HCT116 (cell line): ENCODE data around the gene CAMK2A.

Experiments
- CEBPB ChIP-seq: IDR thresholded peaks from 2 replicates; pipeline ENCODE4 v1.6.1; 2012; ENCODE audit warnings: low read depth
- EGR1 ChIP-seq: IDR thresholded peaks from 2 replicates; pipeline ENCODE4 v1.6.1; 2012; ENCODE audit warnings: low read depth
- EZH2phosphoT487 ChIP-seq: fragments of 200-600 bp; IDR thresholded peaks from 2 replicates; pipeline ENCODE4 v1.6.1; 2018; ENCODE audit warnings: antibody characterized with exemption, borderline replicate concordance
- JUND ChIP-seq: IDR thresholded peaks from 2 replicates; pipeline ENCODE4 v1.6.1; 2012
- SIN3A ChIP-seq: IDR thresholded peaks from 2 replicates; pipeline ENCODE4 v1.6.1; 2012; ENCODE audit warnings: low read depth
- TF ChIP-seq, protein P1 (sequence below), 3 experiments: fragments of 200-600 bp in 1 of 3; sonication (generic) in 1 of 3; IDR thresholded peaks in 2 of 3; conservative IDR thresholded peaks in 1 of 3; 2 replicates each; pipeline ENCODE4 v1.5.1; 2012 to 2017; ENCODE audit warnings: low read depth in 2 of 3, low read length in 2 of 3, antibody characterized with exemption in 1 of 3, borderline replicate concordance in 1 of 3, control low read depth in 1 of 3, mild to moderate bottlenecking in 1 of 3, mixed read lengths in 1 of 3, mixed run types in 1 of 3, moderate library complexity in 1 of 3; ENCODE audit not compliant: insufficient read depth in 1 of 3
- TF ChIP-seq, protein P2 (sequence below): IDR thresholded peaks from 2 replicates; pipeline ENCODE4 v1.6.1; 2011; ENCODE audit warnings: mild to moderate bottlenecking, low read length, moderate library complexity; ENCODE audit not compliant: insufficient replicate concordance; ENCODE audit errors: extremely low read depth
- TF ChIP-seq, protein P3 (sequence below): IDR thresholded peaks from 2 replicates; pipeline ENCODE4 v1.6.1; 2012
- TF ChIP-seq, protein P4 (sequence below): IDR thresholded peaks from 2 replicates; pipeline ENCODE4 v1.6.1; 2012
- TF ChIP-seq, protein P5 (sequence below): IDR thresholded peaks from 2 replicates; pipeline ENCODE4 v1.6.1; 2012; ENCODE audit warnings: low read depth

DNA sequence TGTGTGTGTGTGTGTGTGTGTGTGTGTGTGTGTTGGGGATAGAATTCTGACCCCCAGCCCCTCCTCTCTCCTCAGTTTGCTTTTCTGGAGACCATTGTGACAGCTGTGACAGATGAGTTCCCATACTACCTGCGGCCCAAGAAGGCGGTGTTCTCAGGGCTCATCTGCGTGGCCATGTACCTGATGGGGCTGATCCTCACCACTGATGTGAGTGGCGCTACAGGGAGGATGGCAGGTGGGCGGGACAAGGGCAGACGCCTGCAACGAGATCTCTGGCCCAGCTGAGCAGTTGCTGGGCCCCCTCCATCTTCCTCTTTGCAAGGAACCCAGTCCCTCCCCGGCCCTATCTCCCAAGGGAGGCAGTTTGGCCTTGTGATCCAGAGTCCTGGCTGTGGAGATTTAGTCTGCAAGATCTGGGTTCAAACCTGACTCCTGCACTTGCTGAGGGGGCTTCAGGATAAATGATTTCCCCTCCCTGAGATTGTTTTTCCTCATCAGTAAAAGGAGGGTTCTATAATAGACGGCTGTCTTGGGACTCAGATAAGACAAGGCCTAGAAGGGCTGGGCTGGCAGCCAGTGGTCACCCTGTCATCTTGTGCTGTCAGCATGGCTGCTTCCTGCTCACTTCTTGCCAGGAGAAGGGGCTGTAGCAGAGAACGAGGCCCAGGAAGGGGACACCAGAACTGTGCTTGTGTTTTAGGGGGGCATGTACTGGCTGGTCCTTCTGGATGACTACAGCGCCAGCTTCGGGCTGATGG lies 85.6 kb downstream of the CAMK2A start:
- TF ChIP-seq, protein P1, sequence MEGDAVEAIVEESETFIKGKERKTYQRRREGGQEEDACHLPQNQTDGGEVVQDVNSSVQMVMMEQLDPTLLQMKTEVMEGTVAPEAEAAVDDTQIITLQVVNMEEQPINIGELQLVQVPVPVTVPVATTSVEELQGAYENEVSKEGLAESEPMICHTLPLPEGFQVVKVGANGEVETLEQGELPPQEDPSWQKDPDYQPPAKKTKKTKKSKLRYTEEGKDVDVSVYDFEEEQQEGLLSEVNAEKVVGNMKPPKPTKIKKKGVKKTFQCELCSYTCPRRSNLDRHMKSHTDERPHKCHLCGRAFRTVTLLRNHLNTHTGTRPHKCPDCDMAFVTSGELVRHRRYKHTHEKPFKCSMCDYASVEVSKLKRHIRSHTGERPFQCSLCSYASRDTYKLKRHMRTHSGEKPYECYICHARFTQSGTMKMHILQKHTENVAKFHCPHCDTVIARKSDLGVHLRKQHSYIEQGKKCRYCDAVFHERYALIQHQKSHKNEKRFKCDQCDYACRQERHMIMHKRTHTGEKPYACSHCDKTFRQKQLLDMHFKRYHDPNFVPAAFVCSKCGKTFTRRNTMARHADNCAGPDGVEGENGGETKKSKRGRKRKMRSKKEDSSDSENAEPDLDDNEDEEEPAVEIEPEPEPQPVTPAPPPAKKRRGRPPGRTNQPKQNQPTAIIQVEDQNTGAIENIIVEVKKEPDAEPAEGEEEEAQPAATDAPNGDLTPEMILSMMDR (IDR thresholded peaks at IDR 0.05 in 2 of 3, conservative IDR thresholded peaks at IDR 0.05 in 1 of 3; ENCODE audit: borderline replicate concordance in 1 of 3, insufficient read depth in 1 of 3, low read depth in 2 of 3, low read length in 2 of 3): no peak
- TF ChIP-seq, protein P2, sequence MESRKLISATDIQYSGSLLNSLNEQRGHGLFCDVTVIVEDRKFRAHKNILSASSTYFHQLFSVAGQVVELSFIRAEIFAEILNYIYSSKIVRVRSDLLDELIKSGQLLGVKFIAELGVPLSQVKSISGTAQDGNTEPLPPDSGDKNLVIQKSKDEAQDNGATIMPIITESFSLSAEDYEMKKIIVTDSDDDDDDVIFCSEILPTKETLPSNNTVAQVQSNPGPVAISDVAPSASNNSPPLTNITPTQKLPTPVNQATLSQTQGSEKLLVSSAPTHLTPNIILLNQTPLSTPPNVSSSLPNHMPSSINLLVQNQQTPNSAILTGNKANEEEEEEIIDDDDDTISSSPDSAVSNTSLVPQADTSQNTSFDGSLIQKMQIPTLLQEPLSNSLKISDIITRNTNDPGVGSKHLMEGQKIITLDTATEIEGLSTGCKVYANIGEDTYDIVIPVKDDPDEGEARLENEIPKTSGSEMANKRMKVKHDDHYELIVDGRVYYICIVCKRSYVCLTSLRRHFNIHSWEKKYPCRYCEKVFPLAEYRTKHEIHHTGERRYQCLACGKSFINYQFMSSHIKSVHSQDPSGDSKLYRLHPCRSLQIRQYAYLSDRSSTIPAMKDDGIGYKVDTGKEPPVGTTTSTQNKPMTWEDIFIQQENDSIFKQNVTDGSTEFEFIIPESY: no peak
- TF ChIP-seq SIN3A (no peak), EGR1 (no peak), EZH2phosphoT487 (no peak), JUND (no peak), CEBPB (no peak)
- TF ChIP-seq, protein P3, sequence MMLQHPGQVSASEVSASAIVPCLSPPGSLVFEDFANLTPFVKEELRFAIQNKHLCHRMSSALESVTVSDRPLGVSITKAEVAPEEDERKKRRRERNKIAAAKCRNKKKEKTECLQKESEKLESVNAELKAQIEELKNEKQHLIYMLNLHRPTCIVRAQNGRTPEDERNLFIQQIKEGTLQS: no peak
- TF ChIP-seq, protein P4, sequence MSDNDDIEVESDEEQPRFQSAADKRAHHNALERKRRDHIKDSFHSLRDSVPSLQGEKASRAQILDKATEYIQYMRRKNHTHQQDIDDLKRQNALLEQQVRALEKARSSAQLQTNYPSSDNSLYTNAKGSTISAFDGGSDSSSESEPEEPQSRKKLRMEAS: no peak
- TF ChIP-seq, protein P5, sequence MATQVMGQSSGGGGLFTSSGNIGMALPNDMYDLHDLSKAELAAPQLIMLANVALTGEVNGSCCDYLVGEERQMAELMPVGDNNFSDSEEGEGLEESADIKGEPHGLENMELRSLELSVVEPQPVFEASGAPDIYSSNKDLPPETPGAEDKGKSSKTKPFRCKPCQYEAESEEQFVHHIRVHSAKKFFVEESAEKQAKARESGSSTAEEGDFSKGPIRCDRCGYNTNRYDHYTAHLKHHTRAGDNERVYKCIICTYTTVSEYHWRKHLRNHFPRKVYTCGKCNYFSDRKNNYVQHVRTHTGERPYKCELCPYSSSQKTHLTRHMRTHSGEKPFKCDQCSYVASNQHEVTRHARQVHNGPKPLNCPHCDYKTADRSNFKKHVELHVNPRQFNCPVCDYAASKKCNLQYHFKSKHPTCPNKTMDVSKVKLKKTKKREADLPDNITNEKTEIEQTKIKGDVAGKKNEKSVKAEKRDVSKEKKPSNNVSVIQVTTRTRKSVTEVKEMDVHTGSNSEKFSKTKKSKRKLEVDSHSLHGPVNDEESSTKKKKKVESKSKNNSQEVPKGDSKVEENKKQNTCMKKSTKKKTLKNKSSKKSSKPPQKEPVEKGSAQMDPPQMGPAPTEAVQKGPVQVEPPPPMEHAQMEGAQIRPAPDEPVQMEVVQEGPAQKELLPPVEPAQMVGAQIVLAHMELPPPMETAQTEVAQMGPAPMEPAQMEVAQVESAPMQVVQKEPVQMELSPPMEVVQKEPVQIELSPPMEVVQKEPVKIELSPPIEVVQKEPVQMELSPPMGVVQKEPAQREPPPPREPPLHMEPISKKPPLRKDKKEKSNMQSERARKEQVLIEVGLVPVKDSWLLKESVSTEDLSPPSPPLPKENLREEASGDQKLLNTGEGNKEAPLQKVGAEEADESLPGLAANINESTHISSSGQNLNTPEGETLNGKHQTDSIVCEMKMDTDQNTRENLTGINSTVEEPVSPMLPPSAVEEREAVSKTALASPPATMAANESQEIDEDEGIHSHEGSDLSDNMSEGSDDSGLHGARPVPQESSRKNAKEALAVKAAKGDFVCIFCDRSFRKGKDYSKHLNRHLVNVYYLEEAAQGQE: no peak
